HG02840 (cell line): ENCODE measurements around the gene CREB5.

Source experiments
- ATAC-seq: cut with Tn5 transposase; IDR thresholded peaks from one replicate; pipeline ENCODE4 v1.9.1; 2021; ENCODE audit warnings: mild to moderate bottlenecking, moderate library complexity, moderate number of reproducible peaks; ENCODE audit not compliant: unreplicated experiment, low FRiP score

Gene CREB5

GRCh38 chr7:28626624-28627262, 214.4 kb downstream of the CREB5 start:
- no peak for ATAC-seq

DNA sequence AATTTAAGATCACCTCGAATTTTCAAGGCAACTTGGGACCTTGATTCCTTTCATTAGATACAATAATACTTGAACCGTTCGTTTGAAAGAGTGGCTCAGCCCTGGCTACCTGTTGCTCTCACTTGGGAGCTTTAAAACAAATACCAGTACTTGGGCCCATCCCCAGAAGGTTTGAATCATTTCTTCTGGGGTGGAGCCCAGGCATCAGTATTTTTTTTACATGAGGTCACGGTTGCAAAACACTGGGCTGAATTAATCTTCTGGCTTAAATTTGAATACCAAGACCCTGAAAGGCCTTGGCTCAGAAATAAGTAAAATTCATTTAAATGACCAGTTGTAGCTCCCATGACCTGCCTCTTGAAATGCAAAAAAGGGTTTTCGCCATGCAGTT, 214.9 kb downstream of the CREB5 start:
- no peak for ATAC-seq

DNA sequence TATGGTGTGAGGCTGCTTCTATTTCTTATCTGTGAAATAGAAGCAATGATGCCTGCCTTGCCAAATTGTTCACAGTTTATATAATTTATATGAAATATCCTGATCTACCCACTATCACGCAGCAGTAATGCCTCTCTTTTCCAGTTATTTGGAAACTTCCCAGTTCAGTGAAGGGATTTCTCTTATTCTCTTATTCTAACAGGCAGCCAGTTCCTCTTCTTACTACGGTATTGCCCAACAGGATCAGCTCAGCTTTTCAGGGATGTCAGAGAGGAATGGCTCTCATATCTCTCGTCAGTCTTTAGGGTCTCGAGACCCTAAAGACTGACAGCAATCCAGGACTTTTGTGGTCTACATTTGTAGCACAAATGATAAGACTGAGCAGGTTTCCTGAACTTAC, 215.6 kb downstream of the CREB5 start:
- no peak for ATAC-seq

- ATAC-seq, result no peak
Observed at GRCh38 chr7:28629216-28629842, 217.0 kb downstream of the CREB5 start.

DNA sequence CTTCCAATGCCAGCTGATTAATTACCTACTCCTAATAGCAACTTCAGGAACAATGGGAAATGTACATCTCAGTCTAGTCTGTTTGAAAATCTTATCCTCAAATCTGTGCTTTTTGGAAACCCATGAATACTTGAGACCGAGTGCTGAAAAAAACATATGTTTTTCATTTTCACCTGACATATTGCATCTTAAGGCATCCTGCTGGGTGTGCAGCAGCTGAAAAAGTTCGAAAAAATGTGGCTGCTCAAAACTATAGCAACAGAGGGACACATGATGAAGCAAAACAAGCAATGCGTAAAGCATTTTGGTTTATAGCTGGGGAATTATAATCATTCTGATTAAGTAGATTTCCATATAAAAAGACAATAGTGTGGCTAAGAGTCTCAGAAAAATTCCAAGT, 218.0 kb downstream of the CREB5 start:
- ATAC-seq, result no peak

DNA sequence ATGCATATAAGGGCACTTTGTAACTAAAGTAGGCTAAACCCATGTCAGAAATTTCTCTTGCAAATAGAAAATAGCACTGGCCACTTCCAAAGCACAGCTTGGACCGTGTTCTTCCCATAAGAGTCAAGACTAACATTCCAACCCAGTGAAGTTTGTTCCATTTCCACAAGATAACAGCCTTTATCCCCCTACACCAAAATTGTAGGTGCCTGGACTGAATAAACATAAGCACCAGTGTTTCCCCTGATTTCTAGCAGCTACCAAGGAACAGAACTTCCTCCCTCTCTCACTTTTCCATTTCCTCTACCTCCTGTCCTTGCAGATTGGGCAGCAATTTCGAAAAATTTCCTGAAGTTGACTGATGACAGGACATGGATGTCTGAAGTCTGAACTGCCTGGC, 219.7 kb downstream of the CREB5 start:
- ATAC-seq, result no peak

- no peak for ATAC-seq
Observed at GRCh38 chr7:28638914-28639313, 226.6 kb downstream of the CREB5 start.

DNA sequence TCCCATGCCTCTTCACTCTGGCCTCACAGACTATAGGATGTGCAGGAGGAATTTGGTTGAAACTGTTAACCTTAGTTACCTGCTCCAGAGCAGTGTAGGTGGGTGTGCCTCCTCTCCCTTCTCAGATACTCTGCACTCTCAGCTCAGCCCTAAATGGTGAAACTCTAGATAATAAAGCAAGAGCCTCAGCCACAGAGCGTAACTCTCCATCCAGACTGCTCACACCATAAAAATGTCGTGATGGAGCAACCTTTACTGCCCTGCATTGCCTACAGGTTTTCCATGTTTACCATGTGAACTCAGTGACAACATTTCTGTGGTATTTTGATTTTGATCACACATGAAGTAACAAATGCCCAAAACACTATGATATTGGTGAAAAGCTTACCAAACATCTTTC, 227.7 kb downstream of the CREB5 start:
- ATAC-seq, result no peak

DNA sequence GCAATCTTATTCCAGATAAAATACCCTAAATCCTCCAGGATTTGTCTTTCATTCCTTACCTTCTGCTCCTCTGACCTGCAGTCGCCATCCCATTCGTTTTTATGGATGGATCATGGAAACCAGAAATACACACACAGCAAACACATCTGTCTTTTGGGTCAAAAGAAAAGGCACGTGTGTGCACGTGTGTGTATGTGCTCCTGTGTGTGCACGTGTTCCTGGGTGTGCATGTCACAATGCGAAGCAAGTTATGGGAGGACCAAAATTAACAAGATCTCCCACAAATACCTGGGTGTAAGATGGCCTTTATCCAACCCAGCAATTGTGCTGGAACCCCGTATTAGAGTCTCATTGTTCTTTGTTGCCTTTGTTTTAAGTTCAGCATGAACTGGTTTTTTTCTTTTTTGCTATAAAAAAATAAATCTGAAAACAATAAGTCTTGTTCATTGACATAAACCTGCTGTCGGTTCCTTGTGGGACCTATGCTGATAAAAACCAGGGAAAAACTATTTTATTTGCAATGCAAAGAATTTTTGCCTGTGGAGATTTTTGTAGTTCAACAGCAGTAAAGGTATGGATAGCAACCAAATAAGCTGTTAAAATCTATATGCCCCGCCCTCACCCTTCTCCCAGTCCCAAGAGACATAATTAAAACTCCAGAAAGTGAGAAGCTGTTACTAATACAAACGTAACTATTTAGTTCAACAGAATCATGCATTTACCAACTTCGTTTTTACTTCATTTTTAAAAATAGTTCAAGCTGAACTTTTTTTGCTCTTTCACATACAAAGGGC, 229.6 kb downstream of the CREB5 start:
- no peak for ATAC-seq

GRCh38 chr7:28643188-28643569, 230.9 kb downstream of the CREB5 start:
- no peak for ATAC-seq

DNA sequence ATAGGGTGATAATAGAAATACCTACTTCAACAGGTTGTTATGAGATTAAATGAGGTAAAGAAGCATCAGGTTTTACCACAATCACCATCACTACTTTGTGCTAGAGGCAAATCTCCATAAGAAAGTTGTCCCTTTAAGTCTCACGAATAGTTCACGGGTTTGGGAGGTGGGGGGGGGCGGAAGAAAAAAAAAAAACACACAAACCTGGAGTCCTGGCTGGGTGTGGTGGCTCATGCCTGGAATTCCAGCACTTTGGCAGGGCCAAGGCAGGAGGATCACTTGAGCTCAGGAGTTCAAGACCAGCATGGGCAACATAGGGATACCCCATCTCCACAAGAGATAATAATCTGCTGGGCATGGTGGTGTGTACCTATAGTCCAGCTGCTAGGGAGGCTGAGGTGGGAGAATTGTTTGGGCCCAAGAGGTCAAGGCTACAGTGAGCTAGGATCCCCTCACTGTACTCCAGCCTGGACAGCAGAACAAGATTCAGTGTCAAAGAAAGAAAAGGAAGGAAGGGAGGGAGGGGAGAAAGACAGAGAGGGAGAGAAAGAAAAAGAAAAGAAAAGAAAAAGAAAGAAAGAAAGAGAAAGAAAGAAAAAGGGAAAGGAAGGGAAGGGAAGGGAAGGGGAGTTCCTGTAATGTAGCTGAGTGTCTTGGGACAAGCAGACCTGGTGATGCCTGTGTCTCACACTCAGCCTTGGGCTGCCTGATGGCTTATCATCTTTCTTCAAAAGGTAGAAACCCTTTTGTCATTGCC, 231.4 kb downstream of the CREB5 start:
- no peak for ATAC-seq

DNA sequence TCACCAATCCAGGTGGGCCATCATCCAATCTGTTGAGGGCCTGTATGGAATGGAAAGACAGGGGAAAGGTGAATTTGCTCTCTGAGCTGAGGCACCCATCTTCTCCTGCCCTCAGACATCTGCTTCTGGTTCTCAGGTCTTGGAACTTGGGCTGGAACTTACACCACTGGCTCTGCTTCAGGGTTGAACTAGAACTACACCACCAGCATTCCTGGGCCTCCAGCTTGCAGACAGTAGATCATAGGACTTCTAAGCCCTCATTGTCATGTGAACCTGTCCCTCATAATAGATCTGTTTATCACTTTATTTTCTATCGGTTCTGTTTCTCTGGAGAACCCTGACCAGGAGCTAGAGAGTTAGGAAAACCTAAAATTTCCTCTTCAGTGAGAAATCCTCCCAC, 233.5 kb downstream of the CREB5 start:
- ATAC-seq, result no peak

- no peak for ATAC-seq
Observed at GRCh38 chr7:28646376-28647075, 234.2 kb downstream of the CREB5 start.

- no peak for ATAC-seq
Observed at GRCh38 chr7:28647076-28647421, 234.7 kb downstream of the CREB5 start.

DNA sequence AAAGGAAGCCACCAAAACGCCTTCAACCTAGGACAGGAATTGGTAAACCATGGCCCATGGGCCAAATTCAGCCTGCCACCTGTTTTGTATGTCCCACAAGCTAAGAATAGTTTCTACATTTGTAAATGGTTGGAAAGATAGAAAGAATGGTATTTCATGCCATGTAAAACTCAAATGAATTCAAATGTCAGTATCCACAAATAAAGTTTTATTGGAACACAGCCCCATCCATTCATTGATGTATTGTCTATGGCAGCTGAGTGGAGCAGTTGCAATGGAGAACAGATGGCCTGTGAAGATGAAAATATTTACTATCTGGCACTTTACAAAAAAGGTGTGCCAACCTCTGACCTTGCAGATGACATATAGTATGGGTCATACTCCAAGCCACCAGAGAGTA, 236.9 kb downstream of the CREB5 start:
- ATAC-seq, result no peak

DNA sequence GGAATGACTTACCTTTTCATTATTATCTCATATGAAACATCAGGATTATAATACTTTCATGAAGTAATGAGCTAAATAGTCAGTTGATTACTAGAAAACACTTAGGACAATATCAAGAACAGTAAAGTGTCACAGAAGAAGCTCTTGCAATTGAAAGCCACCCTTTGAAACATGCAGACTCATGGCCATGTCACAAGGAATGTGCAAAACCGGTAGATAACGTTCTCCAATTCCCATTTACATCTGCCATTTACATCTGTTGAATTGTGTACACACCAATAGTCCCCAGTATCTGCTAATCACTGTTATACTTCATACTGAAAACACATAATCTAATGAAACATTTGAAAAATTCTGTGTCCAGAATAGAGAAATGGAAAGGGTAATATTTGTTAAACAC, 237.5 kb downstream of the CREB5 start:
- no peak for ATAC-seq

DNA sequence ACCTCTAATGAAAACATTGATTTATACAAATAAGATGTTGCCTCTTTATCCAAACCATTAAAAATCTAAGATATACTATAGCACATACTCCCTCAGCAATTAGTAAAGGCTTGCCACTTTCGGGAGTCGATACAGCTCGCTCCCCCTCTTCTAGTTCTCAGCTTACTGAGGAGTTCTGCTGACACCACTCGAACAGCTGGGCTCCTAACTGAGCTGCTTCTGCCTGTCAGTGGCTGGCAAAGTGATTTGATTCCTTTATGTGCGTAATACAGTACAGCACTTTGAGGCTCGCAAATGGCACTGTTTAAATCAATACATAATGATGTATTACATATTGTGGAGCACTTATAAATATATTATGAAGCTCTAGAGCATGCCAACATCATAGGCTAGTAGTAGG, 241.8 kb downstream of the CREB5 start:
- no peak for ATAC-seq

GRCh38 chr7:28656529-28656928, 244.2 kb downstream of the CREB5 start:
- no peak for ATAC-seq

DNA sequence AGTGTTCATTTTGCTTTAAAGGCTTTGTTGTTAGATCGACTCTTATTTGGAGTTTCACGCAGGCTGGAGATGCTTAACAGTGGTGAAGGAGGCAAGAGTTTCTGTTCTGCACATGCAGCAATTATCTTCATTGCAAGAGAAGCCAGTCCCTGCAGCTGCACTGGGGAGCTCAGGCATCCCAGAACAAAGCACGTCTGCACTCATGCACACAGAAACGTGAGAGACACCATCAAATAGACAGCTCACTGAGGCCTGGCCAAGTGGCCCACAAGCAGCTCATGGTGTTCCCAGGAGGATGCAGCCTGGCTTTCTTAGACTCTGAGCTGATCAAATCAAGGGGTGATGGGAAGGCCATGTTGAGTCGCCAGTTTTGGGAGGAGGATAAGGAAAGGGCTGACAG, 246.1 kb downstream of the CREB5 start:
- ATAC-seq, result no peak

DNA sequence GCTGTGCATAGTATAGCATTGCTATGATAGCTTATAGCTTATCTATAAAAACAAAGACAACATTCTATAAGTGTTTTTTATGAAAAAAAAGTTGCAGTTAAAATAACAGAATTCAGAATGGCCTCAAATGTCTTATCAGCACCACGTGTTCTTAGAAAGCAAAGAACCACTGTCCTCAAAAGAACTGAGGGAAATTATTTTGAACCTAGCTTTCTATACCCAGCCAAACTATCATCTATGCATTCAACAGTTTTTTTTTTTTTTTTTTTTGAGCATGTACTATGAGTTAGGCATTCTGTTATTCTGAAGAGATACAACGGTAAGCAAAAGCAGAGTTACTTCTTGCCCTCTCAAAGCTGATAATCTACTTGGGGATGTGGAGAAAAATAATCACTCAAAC, 247.8 kb downstream of the CREB5 start:
- no peak for ATAC-seq
